ENCODE data around the gene SCFD2.
A peak's percentile ranks its signal among the peaks of the same experiment; 100 is the strongest.

The SCFD2 gene

GRCh38 chr4:52867163-52867562, 498.7 kb downstream of the SCFD2 start:
- H3K4me3 ChIP-seq (ENCODE audit: control insufficient read depth in 1 of 7, extremely low read depth in 1 of 7, insufficient read depth in 4 of 7, low read depth in 2 of 7, low read length in 6 of 7) = no peak overlapping the region
- H3K9me3 ChIP-seq (ENCODE audit: control extremely low read depth in 1 of 5, control insufficient read depth in 4 of 5, insufficient read depth in 2 of 5, low read depth in 1 of 5, low read length in 4 of 5) = peaks cover 0 to 2% (median 0%) of the 10 kb centered on the region in 5 experiments
- peaks cover 0 to 6% (median 0%) of the 10 kb centered on the region in 4 experiments for H3K36me3 ChIP-seq (ENCODE audit: control insufficient read depth in 4 of 4, insufficient read depth in 4 of 4, low read length in 3 of 4)
- H3K4me1 ChIP-seq (ENCODE audit: control extremely low read depth in 1 of 4, control insufficient read depth in 4 of 4, insufficient read depth in 4 of 4, low read length in 3 of 4) = peaks cover 0 to 7% (median 6%) of the 10 kb centered on the region in 4 experiments
- WGBS (ENCODE audit: insufficient coverage) = 100% methylated on average over 2 of the region's 4 CpGs
- peaks cover 0 to 17% (median 9%) of the 10 kb centered on the region in 5 experiments for H3K27me3 ChIP-seq (replicated peaks in 2 of 5; ENCODE audit: control insufficient read depth in 4 of 5, insufficient read depth in 5 of 5, low read length in 4 of 5)
- no peak overlapping the region for H3K27ac ChIP-seq (ENCODE audit: insufficient read depth in 1 of 2, low read depth in 1 of 2, low read length in 2 of 2, poor library complexity in 1 of 2, severe bottlenecking in 2 of 2)
- no peak for DNase-seq
- ChIA-PET POLR2A (no interaction called here), CTCF (no interaction called here)

DNA sequence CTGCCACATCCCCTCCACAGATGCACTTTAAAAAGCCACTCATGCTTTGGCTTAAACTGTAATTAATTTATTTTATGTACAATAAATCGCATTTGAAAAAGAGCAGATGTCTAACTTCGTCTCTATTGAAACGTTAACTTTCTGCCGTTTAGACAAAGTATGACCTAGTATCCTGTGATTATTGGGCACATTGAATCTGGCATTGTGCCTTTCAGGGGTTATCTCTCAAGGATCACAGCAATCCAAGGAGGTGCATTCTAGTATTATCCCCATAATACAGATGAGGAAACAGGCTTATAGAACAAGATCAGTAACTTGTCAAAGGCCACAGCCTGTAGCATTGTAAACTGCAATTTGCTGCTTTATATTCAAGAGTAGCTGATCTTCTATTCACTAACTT, 499.1 kb downstream of the SCFD2 start:
- DNase-seq = no peak
- POLR2A ChIA-PET = no interaction called here
- 60% methylated on average over 2 of the region's 4 CpGs for WGBS (ENCODE audit: insufficient coverage)

DNA sequence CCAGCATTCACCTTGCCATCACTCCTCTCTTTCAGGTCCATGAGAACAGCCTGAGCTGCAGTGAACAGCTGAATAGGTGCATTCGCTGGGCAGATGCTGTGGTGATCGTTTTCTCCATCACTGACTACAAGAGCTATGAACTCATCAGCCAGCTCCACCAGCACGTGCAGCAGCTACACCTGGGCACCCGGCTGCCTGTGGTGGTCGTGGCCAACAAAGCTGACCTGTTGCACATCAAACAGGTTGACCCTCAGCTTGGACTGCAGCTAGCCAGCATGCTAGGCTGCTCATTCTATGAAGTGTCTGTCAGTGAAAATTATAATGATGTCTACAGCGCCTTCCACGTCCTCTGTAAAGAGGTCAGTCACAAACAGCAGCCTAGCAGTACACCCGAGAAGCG, 500.6 kb downstream of the SCFD2 start:
- Histone ChIP-seq H3K27ac (ENCODE audit: insufficient read depth in 1 of 2, low read depth in 1 of 2, low read length in 2 of 2, poor library complexity in 1 of 2, severe bottlenecking in 2 of 2) (no peak overlapping the region), H3K4me3 (ENCODE audit: control insufficient read depth in 1 of 7, extremely low read depth in 1 of 7, insufficient read depth in 4 of 7, low read depth in 2 of 7, low read length in 6 of 7) (no peak overlapping the region), H3K9me3 (ENCODE audit: control extremely low read depth in 1 of 5, control insufficient read depth in 4 of 5, insufficient read depth in 2 of 5, low read depth in 1 of 5, low read length in 4 of 5) (peaks cover 0 to 2% (median 0%) of the 10 kb centered on the region in 5 experiments), H3K36me3 (ENCODE audit: control insufficient read depth in 4 of 4, insufficient read depth in 4 of 4, low read length in 3 of 4) (no peaks in the 10 kb centered on the region), H3K27me3 (replicated peaks in 2 of 5; ENCODE audit: control insufficient read depth in 4 of 5, insufficient read depth in 5 of 5, low read length in 4 of 5) (peaks cover 0 to 32% (median 14%) of the 10 kb centered on the region in 5 experiments), H3K4me1 (ENCODE audit: control extremely low read depth in 1 of 4, control insufficient read depth in 4 of 4, insufficient read depth in 4 of 4, low read length in 3 of 4) (peaks cover 0 to 16% (median 13%) of the 10 kb centered on the region in 4 experiments)
- DNase-seq = no peak
- POLR2A ChIA-PET = no interaction called here
- 96% methylated on average over 8 of the region's 9 CpGs for WGBS (ENCODE audit: insufficient coverage)
- CTCF ChIA-PET = no interaction called here

More for the DNA sequence above, 499.1 kb downstream of the SCFD2 start:
- Histone ChIP-seq H3K4me3 (ENCODE audit: control insufficient read depth in 1 of 7, extremely low read depth in 1 of 7, insufficient read depth in 4 of 7, low read depth in 2 of 7, low read length in 6 of 7) (no peak overlapping the region), H3K27ac (ENCODE audit: insufficient read depth in 1 of 2, low read depth in 1 of 2, low read length in 2 of 2, poor library complexity in 1 of 2, severe bottlenecking in 2 of 2) (no peak overlapping the region), H3K36me3 (ENCODE audit: control insufficient read depth in 4 of 4, insufficient read depth in 4 of 4, low read length in 3 of 4) (peaks cover 0 to 6% (median 0%) of the 10 kb centered on the region in 4 experiments), H3K27me3 (replicated peaks in 2 of 5; ENCODE audit: control insufficient read depth in 4 of 5, insufficient read depth in 5 of 5, low read length in 4 of 5) (peaks cover 0 to 18% (median 9%) of the 10 kb centered on the region in 5 experiments), H3K4me1 (ENCODE audit: control extremely low read depth in 1 of 4, control insufficient read depth in 4 of 4, insufficient read depth in 4 of 4, low read length in 3 of 4) (peaks cover 0 to 10% (median 9%) of the 10 kb centered on the region in 4 experiments), H3K9me3 (ENCODE audit: control extremely low read depth in 1 of 5, control insufficient read depth in 4 of 5, insufficient read depth in 2 of 5, low read depth in 1 of 5, low read length in 4 of 5) (peaks cover 0 to 2% (median 0%) of the 10 kb centered on the region in 5 experiments)
- CTCF ChIA-PET = no interaction called here

DNA sequence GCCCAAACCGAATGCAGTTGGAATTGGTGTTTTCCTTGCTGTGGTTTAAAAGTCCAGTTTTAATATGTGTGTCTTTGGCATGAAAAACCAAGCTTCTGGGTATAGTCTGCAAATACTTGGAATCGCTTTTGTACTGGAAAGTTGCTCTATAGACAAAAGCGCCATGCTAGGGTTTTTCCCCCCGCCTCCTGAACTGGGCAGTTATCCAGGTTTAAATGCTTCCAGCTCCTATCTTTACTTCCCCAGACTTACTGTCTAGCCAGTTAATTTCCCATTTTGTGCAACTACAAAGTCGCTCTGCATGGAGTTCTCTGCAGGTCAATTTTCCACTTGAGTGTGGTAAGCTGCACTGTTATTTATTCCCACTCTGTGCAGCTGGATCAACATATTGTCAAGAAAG, 501.1 kb downstream of the SCFD2 start:
- Histone ChIP-seq H3K4me3 (ENCODE audit: control insufficient read depth in 1 of 7, extremely low read depth in 1 of 7, insufficient read depth in 4 of 7, low read depth in 2 of 7, low read length in 6 of 7) (no peak overlapping the region), H3K9me3 (ENCODE audit: control extremely low read depth in 1 of 5, control insufficient read depth in 4 of 5, insufficient read depth in 2 of 5, low read depth in 1 of 5, low read length in 4 of 5) (peaks cover 0 to 2% (median 0%) of the 10 kb centered on the region in 5 experiments), H3K36me3 (ENCODE audit: control insufficient read depth in 4 of 4, insufficient read depth in 4 of 4, low read length in 3 of 4) (no peaks in the 10 kb centered on the region), H3K27ac (ENCODE audit: insufficient read depth in 1 of 2, low read depth in 1 of 2, low read length in 2 of 2, poor library complexity in 1 of 2, severe bottlenecking in 2 of 2) (no peak overlapping the region), H3K4me1 (ENCODE audit: control extremely low read depth in 1 of 4, control insufficient read depth in 4 of 4, insufficient read depth in 4 of 4, low read length in 3 of 4) (peaks cover 0 to 16% (median 13%) of the 10 kb centered on the region in 4 experiments), H3K27me3 (replicated peaks in 2 of 5; ENCODE audit: control insufficient read depth in 4 of 5, insufficient read depth in 5 of 5, low read length in 4 of 5) (peaks cover 0 to 37% (median 14%) of the 10 kb centered on the region in 5 experiments)
- 92% methylated on average over 5 of the region's 5 CpGs for WGBS (ENCODE audit: insufficient coverage)
- ChIA-PET POLR2A (no interaction called here), CTCF (no interaction called here)
- DNase-seq = no peak

DNA sequence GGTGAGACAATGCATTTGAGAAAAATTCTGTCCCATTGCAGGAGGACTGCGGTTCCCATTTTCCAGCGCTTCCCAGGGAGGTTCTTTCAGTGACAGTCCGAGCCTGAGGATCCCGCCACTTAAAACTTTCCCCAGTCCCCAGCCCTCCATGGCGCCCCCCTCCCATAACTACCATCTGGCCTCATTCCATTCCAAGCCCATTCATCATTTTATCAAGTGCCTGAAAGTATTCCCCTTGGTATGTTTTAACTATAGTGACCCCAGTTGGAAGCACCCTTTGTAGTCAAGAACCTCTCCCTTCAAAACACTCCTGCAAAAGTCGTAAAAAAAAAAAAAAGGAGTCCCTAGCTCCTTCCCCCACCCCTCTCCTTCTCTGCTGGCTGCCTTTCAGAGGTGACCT, 502.5 kb downstream of the SCFD2 start:
- DNase-seq = no peak
- Histone ChIP-seq H3K27me3 (replicated peaks in 2 of 5; ENCODE audit: control insufficient read depth in 4 of 5, insufficient read depth in 5 of 5, low read length in 4 of 5) (peaks cover 0 to 45% (median 14%) of the 10 kb centered on the region in 5 experiments), H3K36me3 (ENCODE audit: control insufficient read depth in 4 of 4, insufficient read depth in 4 of 4, low read length in 3 of 4) (no peaks in the 10 kb centered on the region), H3K27ac (ENCODE audit: insufficient read depth in 1 of 2, low read depth in 1 of 2, low read length in 2 of 2, poor library complexity in 1 of 2, severe bottlenecking in 2 of 2) (no peak overlapping the region), H3K4me3 (ENCODE audit: control insufficient read depth in 1 of 7, extremely low read depth in 1 of 7, insufficient read depth in 4 of 7, low read depth in 2 of 7, low read length in 6 of 7) (no peak overlapping the region), H3K4me1 (ENCODE audit: control extremely low read depth in 1 of 4, control insufficient read depth in 4 of 4, insufficient read depth in 4 of 4, low read length in 3 of 4) (peaks cover 0 to 16% (median 13%) of the 10 kb centered on the region in 4 experiments), H3K9me3 (ENCODE audit: control extremely low read depth in 1 of 5, control insufficient read depth in 4 of 5, insufficient read depth in 2 of 5, low read depth in 1 of 5, low read length in 4 of 5) (peaks cover 0 to 6% (median under 1%) of the 10 kb centered on the region in 5 experiments)
- ChIA-PET CTCF (interaction anchor here (1.2 kb wide), 1 partner anchor 13 kb away, joined by 3 read pairs; no protein-coding TSS in a partner anchor), POLR2A (no interaction called here)
- WGBS (ENCODE audit: insufficient coverage) = 87% methylated on average over 5 of the region's 6 CpGs

- whole genome bisulfite sequencing (ENCODE audit: insufficient coverage) = 24% methylated on average over 23 of the region's 23 CpGs
- ChIA-PET POLR2A (no interaction called here), CTCF (interaction anchor here (1.2 kb wide), 1 partner anchor 13 kb away, joined by 3 read pairs; no protein-coding TSS in a partner anchor)
- Histone ChIP-seq H3K4me1 (ENCODE audit: control extremely low read depth in 1 of 4, control insufficient read depth in 4 of 4, insufficient read depth in 4 of 4, low read length in 3 of 4) (peaks cover 0 to 16% (median 13%) of the 10 kb centered on the region in 4 experiments), H3K27me3 (replicated peaks in 2 of 5; ENCODE audit: control insufficient read depth in 4 of 5, insufficient read depth in 5 of 5, low read length in 4 of 5) (peaks cover 0 to 45% (median 14%) of the 10 kb centered on the region in 5 experiments), H3K9me3 (ENCODE audit: control extremely low read depth in 1 of 5, control insufficient read depth in 4 of 5, insufficient read depth in 2 of 5, low read depth in 1 of 5, low read length in 4 of 5) (peaks cover 0 to 9% (median 3%) of the 10 kb centered on the region in 5 experiments), H3K36me3 (ENCODE audit: control insufficient read depth in 4 of 4, insufficient read depth in 4 of 4, low read length in 3 of 4) (no peaks in the 10 kb centered on the region), H3K4me3 (ENCODE audit: control insufficient read depth in 1 of 7, extremely low read depth in 1 of 7, insufficient read depth in 4 of 7, low read depth in 2 of 7, low read length in 6 of 7) (peak overlapping the region in 5 of 7 experiments; percentile 46 to 75 (median 64)), H3K27ac (ENCODE audit: insufficient read depth in 1 of 2, low read depth in 1 of 2, low read length in 2 of 2, poor library complexity in 1 of 2, severe bottlenecking in 2 of 2) (no peak overlapping the region)
- DNase-seq = no peak
These were observed 503.2 kb downstream of the SCFD2 start for GRCh38 chr4:52862639-52863161.

DNA sequence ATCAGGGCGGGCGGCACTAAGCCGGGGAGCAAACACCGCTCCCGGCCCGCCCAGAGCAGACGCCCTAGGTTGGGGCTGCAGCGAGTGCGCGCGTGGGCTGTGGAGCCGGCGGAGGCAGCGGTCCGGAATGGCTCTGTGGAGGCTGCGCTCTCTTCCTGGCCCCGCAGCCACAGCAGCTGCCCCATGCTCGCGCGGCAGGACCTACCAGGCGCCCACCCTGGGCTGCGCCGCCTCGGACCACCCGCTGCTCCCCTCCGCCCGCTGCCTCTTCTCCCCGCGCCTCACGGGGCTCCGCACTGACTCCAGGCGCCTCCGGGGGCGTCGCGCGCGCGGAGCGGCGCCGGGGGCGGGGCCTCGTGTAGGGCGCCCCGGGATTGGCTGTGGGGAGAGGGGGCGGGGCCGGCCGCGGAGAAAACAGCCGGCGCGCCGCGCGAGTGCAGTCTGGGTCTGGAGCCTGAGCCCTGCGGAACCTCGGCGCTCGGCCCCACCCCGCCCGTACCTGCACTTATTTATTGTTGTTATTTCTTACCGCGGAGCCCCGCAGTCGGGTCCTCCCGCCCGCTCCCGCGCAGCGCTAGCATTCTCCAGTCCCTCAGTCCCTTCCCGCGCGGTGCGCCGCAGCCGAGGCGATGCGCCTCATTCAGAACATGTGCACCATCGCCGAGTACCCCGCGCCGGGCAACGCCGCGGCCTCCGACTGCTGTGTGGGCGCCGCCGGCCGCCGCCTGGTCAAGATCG, 503.8 kb downstream of the SCFD2 start, which contains the start of gene RASL11B:
Gene RASL11B, plus strand, starts transcription at position 439 of the 738 bp plus-strand sequence. Its CDS starts 191 bp downstream, at position 630.
- no peak within 1 kb of the TSS for H3K27ac ChIP-seq (ENCODE audit: insufficient read depth in 1 of 2, low read depth in 1 of 2, low read length in 2 of 2, poor library complexity in 1 of 2, severe bottlenecking in 2 of 2)
- DNase-seq = peak; percentile 73 to 90 (median 88)
- ChIA-PET POLR2A (no interaction called here), CTCF (no interaction called here)
- peaks cover 0 to 15% (median 5%) of the 10 kb centered on the region in 5 experiments for H3K9me3 ChIP-seq (ENCODE audit: control extremely low read depth in 1 of 5, control insufficient read depth in 4 of 5, insufficient read depth in 2 of 5, low read depth in 1 of 5, low read length in 4 of 5)
- under 1% methylated on average over 79 of the region's 94 CpGs for WGBS (ENCODE audit: insufficient coverage)
- peaks cover 0 to 16% (median 13%) of the 10 kb centered on the region in 4 experiments for H3K4me1 ChIP-seq (ENCODE audit: control extremely low read depth in 1 of 4, control insufficient read depth in 4 of 4, insufficient read depth in 4 of 4, low read length in 3 of 4)
- H3K36me3 ChIP-seq (ENCODE audit: control insufficient read depth in 4 of 4, insufficient read depth in 4 of 4, low read length in 3 of 4) = no peaks in the 10 kb centered on the region
- H3K4me3 ChIP-seq (ENCODE audit: control insufficient read depth in 1 of 7, extremely low read depth in 1 of 7, insufficient read depth in 4 of 7, low read depth in 2 of 7, low read length in 6 of 7) = peak within 1 kb of the TSS; percentile 39 to 75 (median 64)
- H3K27me3 ChIP-seq (replicated peaks in 2 of 5; ENCODE audit: control insufficient read depth in 4 of 5, insufficient read depth in 5 of 5, low read length in 4 of 5) = peaks cover 0 to 45% (median 14%) of the 10 kb centered on the region in 5 experiments

All from common myeloid progenitor, CD34-positive (primary cell).